Thyroid gland (tissue), 4 donors: ENCODE results near the gene C17orf58. TPM values are rescaled to one million over a fixed set of nuclear protein-coding genes. Genes with fewer than 3 reads are reported as not detected.
"Not testable (repeated sequence)": the region's sequence is repeated elsewhere in the genome, so short reads cannot be mapped to it uniquely, and the experiment has no call there.

Experiments used
- DNase-seq, 2 donors: peaks; one replicate each; pipeline ENCODE4 v3.0.0-alpha.2; 2019
- H3K27ac ChIP-seq, 3 donors: fragments of 200-600 bp; sonication (generic); 1 replicate in 2 of 3; 2 replicates in 1 of 3; pipeline ENCODE4 v1.5.1; 2016 to 2019; ENCODE audit warnings: mild to moderate bottlenecking in 1 of 3, moderate library complexity in 1 of 3
- H3K27me3 ChIP-seq: fragments of 200-600 bp; sonication (generic); one replicate; pipeline ENCODE4 v1.5.1; 2019
- H3K36me3 ChIP-seq, 2 donors: fragments of 200-600 bp; sonication (generic); one replicate each; pipeline ENCODE4 v1.5.1; 2016 to 2019
- H3K4me1 ChIP-seq, 2 donors: fragments of 200-600 bp; sonication (generic); one replicate each; pipeline ENCODE4 v1.5.1; 2017 to 2019
- H3K4me3 ChIP-seq, 3 donors: fragments of 200-600 bp; sonication (generic); replicated peaks in 1 of 3; 1 replicate in 2 of 3; 2 replicates in 1 of 3; pipeline ENCODE4 v1.5.1; 2016; ENCODE audit warnings: mild to moderate bottlenecking in 1 of 3
- H3K9me3 ChIP-seq: fragments of 200-600 bp; sonication (generic); one replicate; pipeline ENCODE4 v1.5.1; 2017
- POLR2A ChIP-seq, 2 donors: fragments of 450-650 bp; IDR thresholded peaks; one replicate each; pipeline ENCODE4 v1.6.1; 2017; ENCODE audit warnings: antibody characterized with exemption in 2 of 2, mild to moderate bottlenecking in 2 of 2, moderate library complexity in 1 of 2
- WGBS, 2 donors: methylation state at CpG; one replicate each; pipeline ENCODE4 v1.1.5; 2017; 5-methylcytosine and 5-hydroxymethylcytosine counted together
- intact Hi-C: fragments of 100-400 bp; cut with DNase I; formaldehyde crosslinking; loops from one replicate; pipeline ENCODE4 v1.15.1; 2023
- total RNA-seq, 4 donors: library from RNA; depleted of rRNA; stranded (reverse); fragments of >200 nt; gene quantifications; one replicate each; pipeline ENCODE4 v1.2.3, GENCODE V29; 2016
- TF ChIP-seq, protein P1 (sequence below), 6 experiments: fragments of 200-600 bp in 3 of 6; fragments of 450-650 bp in 3 of 6; sonication (generic) in 3 of 6; IDR thresholded peaks; one replicate each; pipeline ENCODE4 v1.5.1; 2016 to 2019; ENCODE audit warnings: antibody characterized with exemption in 6 of 6, mild to moderate bottlenecking in 2 of 6, inconsistent platforms in 1 of 6, moderate library complexity in 1 of 6

The C17orf58 gene
- total RNA-seq, 4 donors from 2014 or later: 6.7 to 14.4 (median 10.6) TPM

GRCh38 chr17:68034452-68034776 lies 38.1 kb upstream of the C17orf58 start:
- no peak overlapping the region for H3K27ac ChIP-seq
- no peak overlapping the region for H3K4me3 ChIP-seq
- H3K4me1 ChIP-seq: peaks cover 7 to 13% of the 10 kb centered on the region in 2 donors
- no peaks in the 10 kb centered on the region for H3K9me3 ChIP-seq
- DNase-seq: no peak
- WGBS, 2 donors: 54 to 55% methylated on average over 1 of the region's 1 CpG
- TF ChIP-seq POLR2A (IDR thresholded peaks at IDR 0.05): no peak
- TF ChIP-seq, protein P1, sequence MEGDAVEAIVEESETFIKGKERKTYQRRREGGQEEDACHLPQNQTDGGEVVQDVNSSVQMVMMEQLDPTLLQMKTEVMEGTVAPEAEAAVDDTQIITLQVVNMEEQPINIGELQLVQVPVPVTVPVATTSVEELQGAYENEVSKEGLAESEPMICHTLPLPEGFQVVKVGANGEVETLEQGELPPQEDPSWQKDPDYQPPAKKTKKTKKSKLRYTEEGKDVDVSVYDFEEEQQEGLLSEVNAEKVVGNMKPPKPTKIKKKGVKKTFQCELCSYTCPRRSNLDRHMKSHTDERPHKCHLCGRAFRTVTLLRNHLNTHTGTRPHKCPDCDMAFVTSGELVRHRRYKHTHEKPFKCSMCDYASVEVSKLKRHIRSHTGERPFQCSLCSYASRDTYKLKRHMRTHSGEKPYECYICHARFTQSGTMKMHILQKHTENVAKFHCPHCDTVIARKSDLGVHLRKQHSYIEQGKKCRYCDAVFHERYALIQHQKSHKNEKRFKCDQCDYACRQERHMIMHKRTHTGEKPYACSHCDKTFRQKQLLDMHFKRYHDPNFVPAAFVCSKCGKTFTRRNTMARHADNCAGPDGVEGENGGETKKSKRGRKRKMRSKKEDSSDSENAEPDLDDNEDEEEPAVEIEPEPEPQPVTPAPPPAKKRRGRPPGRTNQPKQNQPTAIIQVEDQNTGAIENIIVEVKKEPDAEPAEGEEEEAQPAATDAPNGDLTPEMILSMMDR (IDR thresholded peaks at IDR 0.05): no peak
- peaks cover 0 to 5% of the 10 kb centered on the region in 2 donors for H3K36me3 ChIP-seq
- H3K27me3 ChIP-seq: no peaks in the 10 kb centered on the region
- intact Hi-C loops: loop anchor here (10.0 kb wide), 1 partner anchor 50 kb away; no protein-coding TSS in a partner anchor

DNA sequence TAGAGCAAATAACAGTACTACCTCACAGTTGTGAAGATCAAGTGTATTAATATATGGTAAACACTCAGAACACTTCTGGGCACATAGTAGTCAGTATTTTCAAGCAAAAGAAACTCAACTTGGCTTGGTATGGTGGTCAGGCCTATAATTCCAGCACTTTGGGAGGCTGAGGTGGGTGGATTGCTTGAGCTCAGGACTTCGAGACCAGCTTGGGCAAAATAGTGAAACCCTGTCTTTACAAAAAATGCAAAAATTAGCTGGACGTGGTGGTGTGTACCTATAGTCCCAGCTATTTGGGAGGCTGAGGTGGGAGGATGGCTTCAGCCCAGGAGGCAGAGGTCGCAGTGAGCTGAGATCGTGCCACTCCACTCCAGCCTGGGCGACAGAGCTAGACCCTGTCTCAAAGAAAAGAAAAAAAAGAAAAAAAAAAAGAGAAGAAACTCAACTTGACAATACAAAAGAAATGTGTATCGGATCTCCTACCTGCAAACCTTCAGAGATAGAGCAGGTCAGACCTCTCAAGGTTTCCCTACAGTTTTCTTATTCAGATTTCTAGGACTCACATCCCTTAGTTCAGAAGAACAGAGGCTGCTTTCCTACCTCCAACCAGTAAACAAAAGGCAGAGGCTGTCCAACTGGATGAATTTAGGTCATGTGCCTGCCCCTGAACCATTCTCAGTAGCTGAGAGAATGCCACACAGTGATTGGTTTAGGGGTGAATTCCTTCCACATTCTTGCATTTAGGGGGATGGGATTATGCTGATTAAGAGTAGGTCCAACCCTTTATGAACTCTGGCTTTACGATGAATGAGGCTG lies 37.6 kb upstream of the C17orf58 start:
- DNase-seq: no peak
- WGBS, 2 donors: 78 to 86% methylated on average over 7 of the region's 7 CpGs
- Histone ChIP-seq H3K9me3 (no peaks in the 10 kb centered on the region), H3K36me3 (peaks cover 0 to 5% of the 10 kb centered on the region in 2 donors), H3K4me3 (no peak overlapping the region), H3K27me3 (no peaks in the 10 kb centered on the region), H3K27ac (no peak overlapping the region), H3K4me1 (peaks cover 7 to 13% of the 10 kb centered on the region in 2 donors)
- TF ChIP-seq, protein P1 (IDR thresholded peaks at IDR 0.05): no peak
- TF ChIP-seq POLR2A (IDR thresholded peaks at IDR 0.05): no peak
- intact Hi-C loops: loop anchor here (10.0 kb wide), 1 partner anchor 49 kb away; no protein-coding TSS in a partner anchor

GRCh38 chr17:68029512-68030215 lies 33.4 kb upstream of the C17orf58 start:
- Histone ChIP-seq H3K4me3 (no peak overlapping the region), H3K9me3 (no peaks in the 10 kb centered on the region), H3K36me3 (no peaks in the 10 kb centered on the region), H3K4me1 (peaks cover under 1 to 2% of the 10 kb centered on the region in 2 donors), H3K27me3 (no peaks in the 10 kb centered on the region), H3K27ac (no peak overlapping the region)
- DNase-seq: no peak
- TF ChIP-seq, protein P1 (IDR thresholded peaks at IDR 0.05): no peak
- no peak for TF ChIP-seq POLR2A (IDR thresholded peaks at IDR 0.05)
- intact Hi-C loops: loop anchor here (10.0 kb wide), 1 partner anchor 45 kb away; no protein-coding TSS in a partner anchor
- WGBS, 2 donors: 65 to 67% methylated on average over 8 of the region's 8 CpGs

DNA sequence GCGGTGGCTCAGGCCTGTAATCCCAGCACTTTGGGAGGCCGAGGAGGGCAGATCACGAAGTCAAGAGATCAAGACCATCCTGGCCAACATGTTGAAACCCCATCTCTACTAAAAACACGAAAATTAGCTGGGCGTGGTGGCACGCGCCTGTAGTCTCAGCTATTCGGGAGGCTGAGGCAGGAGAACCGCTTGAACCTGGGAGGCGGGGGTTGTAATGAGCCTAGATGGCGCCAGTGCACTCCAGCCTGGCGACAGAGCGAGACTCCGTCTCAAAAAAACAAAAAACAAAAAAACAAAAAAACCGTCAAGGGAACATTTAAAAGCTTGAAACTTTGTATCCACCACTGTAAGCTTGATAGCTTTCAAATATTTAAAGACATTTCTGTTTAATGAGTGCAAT lies 26.3 kb upstream of the C17orf58 start:
- H3K27ac ChIP-seq, intact Hi-C loops, H3K4me3 ChIP-seq, H3K36me3 ChIP-seq, DNase-seq, H3K27me3 ChIP-seq, H3K4me1 ChIP-seq, H3K9me3 ChIP-seq: not testable (repeated sequence)
- 94 to 95% methylated on average over 15 of the region's 15 CpGs for WGBS, 2 donors

DNA sequence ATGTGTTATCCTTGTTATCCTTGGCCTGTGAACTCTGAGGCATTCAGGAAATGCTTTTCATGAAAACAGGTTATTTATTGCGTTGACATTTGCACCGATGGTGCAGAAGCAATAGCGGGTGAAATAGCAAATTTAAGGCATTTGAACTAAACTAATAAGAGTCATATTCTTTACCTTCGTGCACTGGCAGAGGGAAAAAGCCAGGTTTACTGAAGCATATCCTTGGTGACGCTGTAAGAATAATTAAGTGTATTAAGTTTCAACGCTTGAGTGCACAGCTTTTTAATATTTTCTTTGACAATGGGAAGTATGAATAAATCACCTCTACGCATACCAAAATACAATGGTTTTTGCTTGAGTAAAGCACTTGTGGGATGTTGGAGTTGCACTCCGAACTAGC lies 25.7 kb upstream of the C17orf58 start:
- no peaks in the 10 kb centered on the region for H3K9me3 ChIP-seq
- DNase-seq: no peak
- H3K27me3 ChIP-seq: no peaks in the 10 kb centered on the region
- H3K4me1 ChIP-seq: peaks cover 4% of the 10 kb centered on the region in 2 donors
- H3K4me3 ChIP-seq: no peak overlapping the region
- intact Hi-C loops: no loop called here
- no peak overlapping the region for H3K27ac ChIP-seq
- TF ChIP-seq POLR2A (IDR thresholded peaks at IDR 0.05): no peak
- TF ChIP-seq, protein P1 (IDR thresholded peaks at IDR 0.05): no peak
- 86 to 92% methylated on average over 8 of the region's 8 CpGs for WGBS, 2 donors
- no peaks in the 10 kb centered on the region for H3K36me3 ChIP-seq

- peak overlapping the region in 2 of 3 donors; percentile 85 to 89 for H3K27ac ChIP-seq
- intact Hi-C loops, H3K36me3 ChIP-seq, DNase-seq, H3K27me3 ChIP-seq, H3K4me1 ChIP-seq, H3K9me3 ChIP-seq, H3K4me3 ChIP-seq: not testable (repeated sequence)
- WGBS, 2 donors: 80 to 85% methylated on average over 13 of the region's 13 CpGs
Measured at GRCh38 chr17:68020791-68021190, 24.5 kb upstream of the C17orf58 start.
